ENCODE measurements around the gene PTH2R. TPM values are rescaled to one million over a fixed set of nuclear protein-coding genes. Genes with fewer than 3 reads are reported as not detected.
"Not testable (repeated sequence)": the region's sequence is repeated elsewhere in the genome, so short reads cannot be mapped to it uniquely, and the experiment has no call there.

Gene PTH2R
- total RNA-seq, 1 donor, result 0.21 TPM

- H3K4me3 ChIP-seq (ENCODE audit: low read length), result no peak overlapping the region
- no peaks in the 10 kb centered on the region for H3K9me3 ChIP-seq (ENCODE audit: low read depth, low read length)
- H3K27me3 ChIP-seq (ENCODE audit: insufficient read depth, low read length), result no peaks in the 10 kb centered on the region
- H3K4me1 ChIP-seq (ENCODE audit: insufficient read depth, low read length), result no peaks in the 10 kb centered on the region
Measured at GRCh38 chr2:208441951-208442350, 35.4 kb downstream of the PTH2R start.

DNA sequence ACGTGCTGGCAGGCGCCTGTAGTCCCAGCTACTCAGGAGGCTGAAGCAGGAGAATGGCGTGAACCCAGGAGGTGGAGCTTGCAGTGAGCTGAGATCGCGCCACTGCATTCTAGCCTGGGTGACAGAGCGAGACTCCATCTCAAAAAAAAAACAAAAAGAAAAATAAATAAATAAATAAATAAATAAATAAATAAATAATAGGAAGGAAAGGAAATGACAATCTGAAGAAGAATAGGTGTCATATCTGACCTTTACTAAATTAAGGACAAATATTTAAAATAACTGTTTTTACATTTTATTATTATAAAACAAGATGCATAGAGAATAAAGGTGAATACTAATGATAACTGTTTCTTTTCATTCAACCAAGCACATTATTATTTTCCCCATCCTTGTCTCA, 40.9 kb downstream of the PTH2R start:
- H3K27me3 ChIP-seq (ENCODE audit: insufficient read depth, low read length); H3K4me3 ChIP-seq (ENCODE audit: low read length); H3K9me3 ChIP-seq (ENCODE audit: low read depth, low read length); H3K4me1 ChIP-seq (ENCODE audit: insufficient read depth, low read length): not testable (repeated sequence)

GRCh38 chr2:208451061-208451460, 44.5 kb downstream of the PTH2R start:
- Histone ChIP-seq H3K27me3 (ENCODE audit: insufficient read depth, low read length) (no peaks in the 10 kb centered on the region), H3K9me3 (ENCODE audit: low read depth, low read length) (no peaks in the 10 kb centered on the region), H3K4me1 (ENCODE audit: insufficient read depth, low read length) (no peaks in the 10 kb centered on the region), H3K4me3 (ENCODE audit: low read length) (no peak overlapping the region)

DNA sequence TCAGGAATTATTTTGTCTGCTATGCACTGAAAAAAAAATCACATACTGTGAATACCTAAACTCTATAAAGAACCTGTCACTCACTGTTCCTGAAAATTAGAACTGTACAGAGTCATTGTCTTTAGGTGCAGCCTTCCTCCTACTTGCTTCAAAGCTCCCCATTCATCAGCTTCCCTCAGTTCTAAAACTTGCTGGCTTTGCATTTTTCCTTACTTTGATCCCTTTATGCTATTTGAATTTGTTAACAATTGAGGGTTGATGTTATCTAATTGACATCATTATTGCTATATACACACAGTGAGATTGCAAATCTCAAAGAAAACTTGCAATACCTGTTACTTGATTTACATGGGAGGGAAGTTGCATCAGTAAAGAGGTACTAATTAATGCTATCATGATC, 48.3 kb downstream of the PTH2R start:
- no peaks in the 10 kb centered on the region for H3K4me1 ChIP-seq (ENCODE audit: insufficient read depth, low read length)
- no peak overlapping the region for H3K4me3 ChIP-seq (ENCODE audit: low read length)
- no peaks in the 10 kb centered on the region for H3K9me3 ChIP-seq (ENCODE audit: low read depth, low read length)
- H3K27me3 ChIP-seq (ENCODE audit: insufficient read depth, low read length), result no peaks in the 10 kb centered on the region

GRCh38 chr2:208463721-208464120, 57.1 kb downstream of the PTH2R start:
- no peaks in the 10 kb centered on the region for H3K4me1 ChIP-seq (ENCODE audit: insufficient read depth, low read length)
- H3K9me3 ChIP-seq (ENCODE audit: low read depth, low read length), result no peaks in the 10 kb centered on the region
- H3K4me3 ChIP-seq (ENCODE audit: low read length), result no peak overlapping the region
- H3K27me3 ChIP-seq (ENCODE audit: insufficient read depth, low read length), result peaks cover 3% of the 10 kb centered on the region

DNA sequence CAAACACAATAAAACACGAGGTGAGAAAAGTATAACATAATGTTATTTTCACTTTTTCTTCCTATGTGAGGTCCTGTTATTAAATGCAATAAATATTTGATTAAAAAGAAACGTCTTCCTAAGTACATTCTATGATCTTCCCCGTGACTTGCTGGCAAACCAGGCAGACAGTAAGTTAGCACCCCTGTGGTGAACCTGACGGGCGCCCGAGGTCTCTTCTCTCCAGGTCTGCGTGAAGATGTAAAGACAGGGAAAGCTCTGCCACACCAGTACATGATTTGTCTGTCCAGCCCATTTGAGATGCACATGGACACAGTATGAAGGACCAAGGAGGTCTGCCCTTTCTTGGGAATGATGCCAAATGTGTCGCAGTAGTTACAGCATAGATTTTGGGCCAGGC, 57.6 kb downstream of the PTH2R start:
- H3K27me3 ChIP-seq (ENCODE audit: insufficient read depth, low read length), result peaks cover 3% of the 10 kb centered on the region
- no peak overlapping the region for H3K4me3 ChIP-seq (ENCODE audit: low read length)
- H3K9me3 ChIP-seq (ENCODE audit: low read depth, low read length), result no peaks in the 10 kb centered on the region
- no peaks in the 10 kb centered on the region for H3K4me1 ChIP-seq (ENCODE audit: insufficient read depth, low read length)

GRCh38 chr2:208466151-208466919, 59.7 kb downstream of the PTH2R start:
- Histone ChIP-seq H3K4me1 (ENCODE audit: insufficient read depth, low read length) (no peaks in the 10 kb centered on the region), H3K27me3 (ENCODE audit: insufficient read depth, low read length) (no peaks in the 10 kb centered on the region), H3K9me3 (ENCODE audit: low read depth, low read length) (no peaks in the 10 kb centered on the region)

DNA sequence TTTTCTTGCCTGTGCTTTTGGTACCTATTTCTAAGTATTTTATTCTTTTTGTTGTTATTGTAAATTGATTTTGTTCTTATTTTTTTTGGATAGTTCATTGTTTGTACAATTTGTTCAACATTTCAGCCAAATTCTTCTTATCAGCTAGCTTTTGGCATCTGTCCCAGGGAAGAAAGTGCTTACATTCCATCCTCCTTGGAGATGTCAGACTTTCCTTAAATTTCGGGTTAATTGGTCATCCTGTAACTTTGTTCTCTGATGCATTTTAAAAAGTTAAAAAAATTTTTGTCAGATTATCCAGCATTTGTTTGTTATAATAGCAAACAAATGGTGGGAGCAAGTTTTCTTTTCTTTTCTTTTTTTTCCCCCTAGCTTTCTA, 60.3 kb downstream of the PTH2R start:
- Histone ChIP-seq H3K4me1 (ENCODE audit: insufficient read depth, low read length) (no peaks in the 10 kb centered on the region), H3K4me3 (ENCODE audit: low read length) (no peak overlapping the region), H3K9me3 (ENCODE audit: low read depth, low read length) (no peaks in the 10 kb centered on the region)

More at GRCh38 chr2:208466151-208466919, 59.7 kb downstream of the PTH2R start:
- H3K4me3 ChIP-seq (ENCODE audit: low read length), result no peak overlapping the region

GRCh38 chr2:208467564-208467963, 61.0 kb downstream of the PTH2R start:
- Histone ChIP-seq H3K4me1 (ENCODE audit: insufficient read depth, low read length) (no peaks in the 10 kb centered on the region), H3K9me3 (ENCODE audit: low read depth, low read length) (no peaks in the 10 kb centered on the region), H3K4me3 (ENCODE audit: low read length) (no peak overlapping the region), H3K27me3 (ENCODE audit: insufficient read depth, low read length) (no peaks in the 10 kb centered on the region)

More for the DNA sequence above, 60.3 kb downstream of the PTH2R start:
- H3K27me3 ChIP-seq (ENCODE audit: insufficient read depth, low read length), result no peaks in the 10 kb centered on the region

GRCh38 chr2:208477741-208478140, 71.1 kb downstream of the PTH2R start:
- Histone ChIP-seq H3K4me1 (ENCODE audit: insufficient read depth, low read length) (peaks cover 1% of the 10 kb centered on the region), H3K4me3 (ENCODE audit: low read length) (no peak overlapping the region), H3K9me3 (ENCODE audit: low read depth, low read length) (no peaks in the 10 kb centered on the region), H3K27me3 (ENCODE audit: insufficient read depth, low read length) (no peaks in the 10 kb centered on the region)

DNA sequence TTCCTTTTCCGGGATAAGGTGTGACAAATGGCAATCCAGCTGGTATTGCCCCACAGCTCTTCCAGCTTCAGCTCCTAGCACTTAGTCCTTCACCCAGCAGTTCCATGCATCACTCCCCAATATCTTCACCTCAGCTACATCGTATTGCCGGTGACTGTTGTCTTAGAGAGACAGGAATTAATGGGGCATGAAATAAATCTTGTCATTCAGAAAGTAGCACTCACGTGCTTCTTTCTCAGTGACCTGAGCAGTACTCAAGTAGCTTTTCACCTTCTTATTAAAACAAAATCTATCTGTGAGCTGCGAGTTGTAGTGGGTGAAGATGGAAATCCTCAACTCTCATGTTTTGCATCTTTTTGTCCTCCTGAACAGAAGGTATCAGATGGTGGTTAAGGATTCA, 72.8 kb downstream of the PTH2R start:
- H3K4me1 ChIP-seq (ENCODE audit: insufficient read depth, low read length), result peaks cover 3% of the 10 kb centered on the region
- no peaks in the 10 kb centered on the region for H3K27me3 ChIP-seq (ENCODE audit: insufficient read depth, low read length)
- H3K4me3 ChIP-seq (ENCODE audit: low read length), result no peak overlapping the region
- H3K9me3 ChIP-seq (ENCODE audit: low read depth, low read length), result no peaks in the 10 kb centered on the region

GRCh38 chr2:208481945-208482344, 75.4 kb downstream of the PTH2R start:
- not testable (repeated sequence) for H3K27me3 ChIP-seq (ENCODE audit: insufficient read depth, low read length)

GRCh38 chr2:208482453-208483015, 75.9 kb downstream of the PTH2R start:
- not testable (repeated sequence) for H3K4me3 ChIP-seq (ENCODE audit: low read length); H3K4me1 ChIP-seq (ENCODE audit: insufficient read depth, low read length); H3K9me3 ChIP-seq (ENCODE audit: low read depth, low read length); H3K27me3 ChIP-seq (ENCODE audit: insufficient read depth, low read length)

More at GRCh38 chr2:208481945-208482344, 75.4 kb downstream of the PTH2R start:
- not testable (repeated sequence) for H3K4me3 ChIP-seq (ENCODE audit: low read length); H3K4me1 ChIP-seq (ENCODE audit: insufficient read depth, low read length); H3K9me3 ChIP-seq (ENCODE audit: low read depth, low read length)

DNA sequence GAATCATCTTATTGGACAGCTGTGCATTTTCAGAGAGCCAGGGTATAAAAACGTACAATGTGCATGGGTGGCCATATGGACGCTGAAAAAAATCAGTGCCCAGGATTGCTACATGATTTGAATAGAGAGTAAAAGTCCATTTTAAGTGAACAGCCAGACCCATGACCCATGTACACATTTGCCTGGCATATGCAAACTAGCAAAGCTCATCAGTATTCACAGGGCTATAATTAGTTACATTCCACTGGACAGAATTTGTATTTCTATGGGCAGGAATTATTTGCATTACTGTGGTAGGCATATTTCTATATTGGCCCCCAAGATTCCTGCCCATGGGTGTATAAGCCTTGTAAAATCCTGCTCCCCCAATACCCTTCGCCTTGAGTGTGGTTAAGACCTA, 78.8 kb downstream of the PTH2R start:
- peaks cover 3% of the 10 kb centered on the region for H3K4me1 ChIP-seq (ENCODE audit: insufficient read depth, low read length)
- no peak overlapping the region for H3K4me3 ChIP-seq (ENCODE audit: low read length)

DNA sequence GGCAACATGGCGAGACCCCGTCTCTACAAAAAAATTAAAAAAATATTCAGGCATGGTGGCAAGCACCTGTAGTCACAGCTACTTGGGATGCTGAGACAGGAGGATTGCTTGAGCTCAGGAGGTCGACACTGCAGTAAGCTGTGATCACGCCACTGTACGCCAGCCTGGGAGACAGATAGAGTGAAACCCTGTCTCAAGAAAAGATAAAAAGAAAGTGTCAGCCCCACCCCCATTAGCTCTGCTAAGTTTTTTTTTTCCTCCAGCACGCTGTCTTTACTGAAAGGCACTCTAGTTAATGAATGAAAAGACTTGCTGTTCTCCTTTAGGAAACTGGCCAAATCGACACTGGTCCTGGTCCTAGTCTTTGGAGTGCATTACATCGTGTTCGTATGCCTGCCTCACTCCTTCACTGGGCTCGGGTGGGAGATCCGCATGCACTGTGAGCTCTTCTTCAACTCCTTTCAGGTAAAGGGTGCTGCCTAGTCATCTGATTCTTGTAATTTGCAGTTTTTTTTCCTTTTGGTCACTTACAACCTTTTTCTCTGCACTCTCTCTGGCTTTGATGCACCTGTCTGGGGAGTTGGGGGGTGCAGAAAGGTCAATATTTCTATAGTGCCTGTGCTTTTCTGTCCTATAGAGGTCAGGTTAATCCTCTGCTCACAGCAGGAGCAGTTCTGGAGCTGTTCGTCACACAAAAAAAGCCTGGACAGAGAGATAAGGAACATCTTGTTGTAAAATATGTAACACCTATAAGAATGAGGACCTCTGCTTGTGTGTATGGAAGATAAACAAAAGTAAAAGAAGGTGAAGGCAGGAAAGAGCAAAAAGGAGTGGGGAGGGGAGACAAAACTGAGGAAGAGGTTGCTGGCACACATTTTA, 82.3 kb downstream of the PTH2R start:
- Histone ChIP-seq H3K27me3 (ENCODE audit: insufficient read depth, low read length) (no peaks in the 10 kb centered on the region), H3K9me3 (ENCODE audit: low read depth, low read length) (no peaks in the 10 kb centered on the region), H3K4me1 (ENCODE audit: insufficient read depth, low read length) (no peaks in the 10 kb centered on the region), H3K4me3 (ENCODE audit: low read length) (no peak overlapping the region)

More for the DNA sequence above, 78.8 kb downstream of the PTH2R start:
- Histone ChIP-seq H3K9me3 (ENCODE audit: low read depth, low read length) (no peaks in the 10 kb centered on the region), H3K27me3 (ENCODE audit: insufficient read depth, low read length) (no peaks in the 10 kb centered on the region)
